Neural progenitor cell (in vitro differentiated cells): ENCODE measurements around the gene ATP5PF. TPM values are rescaled to one million over a fixed set of nuclear protein-coding genes. Genes with fewer than 3 reads are reported as not detected.
A peak's percentile ranks its signal among the peaks of the same experiment; 100 is the strongest.

ENCODE experiments used
- DNase-seq: peaks from one replicate; pipeline ENCODE4 v3.0.0-alpha.2; 2016; ENCODE audit warnings: low spot score
- H2AFZ ChIP-seq: fragments of 200-600 bp; sonication (generic); replicated peaks from 2 replicates; pipeline ENCODE4 v1.6.1; 2016; ENCODE audit warnings: antibody characterized with exemption
- H3F3A ChIP-seq: fragments of 200-600 bp; sonication (generic); 2 replicates; pipeline ENCODE4 v1.6.1; 2016; ENCODE audit warnings: antibody characterized with exemption, low read depth
- H3K27ac ChIP-seq: fragments of 200-600 bp; sonication (generic); 2 replicates; pipeline ENCODE4 v1.5.1; 2016; ENCODE audit warnings: mild to moderate bottlenecking
- H3K27me3 ChIP-seq: fragments of 200-600 bp; sonication (generic); 2 replicates; pipeline ENCODE4 v1.6.1; 2016; ENCODE audit warnings: mild to moderate bottlenecking, moderate library complexity
- H3K36me3 ChIP-seq: fragments of 200-600 bp; sonication (generic); 2 replicates; pipeline ENCODE4 v1.5.1; 2016
- H3K4me1 ChIP-seq: fragments of 200-600 bp; sonication (generic); 2 replicates; pipeline ENCODE4 v1.6.1; 2016; ENCODE audit warnings: mixed run types
- H3K4me2 ChIP-seq: fragments of 200-600 bp; sonication (generic); 2 replicates; pipeline ENCODE4 v1.6.1; 2016
- H3K4me3 ChIP-seq: fragments of 200-600 bp; sonication (generic); 2 replicates; pipeline ENCODE4 v1.5.1; 2016
- H3K79me2 ChIP-seq: fragments of 200-600 bp; sonication (generic); 2 replicates; pipeline ENCODE4 v1.6.1; 2016; ENCODE audit warnings: low read depth
- H3K9ac ChIP-seq: fragments of 200-600 bp; sonication (generic); 2 replicates; pipeline ENCODE4 v1.6.1; 2016
- H3K9me3 ChIP-seq: fragments of 200-600 bp; sonication (generic); 2 replicates; pipeline ENCODE4 v1.5.1; 2016; ENCODE audit warnings: low read depth
- H4K20me1 ChIP-seq: fragments of 200-600 bp; sonication (generic); 2 replicates; pipeline ENCODE4 v1.6.1; 2016; ENCODE audit warnings: low read depth
- H3K27ac Mint-ChIP-seq: 3 replicates; pipeline ENCODE4 v1.8.0; 2021; ENCODE audit warnings: mixed read lengths
- H3K27me3 Mint-ChIP-seq: 2 replicates; pipeline ENCODE4 v1.8.0; 2022; ENCODE audit warnings: low read depth, mild to moderate bottlenecking, inconsistent platforms, moderate library complexity, mixed read lengths; ENCODE audit not compliant: insufficient read depth
- H3K36me3 Mint-ChIP-seq: 3 replicates; pipeline ENCODE4 v1.8.0; 2021; ENCODE audit warnings: mixed read lengths
- H3K4me1 Mint-ChIP-seq: 3 replicates; pipeline ENCODE4 v1.8.0; 2021; ENCODE audit warnings: mixed read lengths
- H3K4me3 Mint-ChIP-seq: 3 replicates; pipeline ENCODE4 v1.8.0; 2021; ENCODE audit warnings: mild to moderate bottlenecking, moderate library complexity, mixed read lengths
- H3K9me3 Mint-ChIP-seq: 3 replicates; pipeline ENCODE4 v1.8.0; 2020; ENCODE audit warnings: mixed read lengths
- EZH2 ChIP-seq: fragments of 200-600 bp; sonication (generic); IDR thresholded peaks from 2 replicates; pipeline ENCODE4 v1.6.1; 2017; ENCODE audit warnings: antibody characterized with exemption, mild to moderate bottlenecking, moderate library complexity
- EZH2phosphoT487 ChIP-seq: fragments of 200-600 bp; sonication (generic); IDR thresholded peaks from 2 replicates; pipeline ENCODE4 v1.6.1; 2017; ENCODE audit warnings: antibody characterized with exemption
- total RNA-seq: library from RNA; depleted of rRNA; stranded (reverse); fragments of >200 nt; gene quantifications from 2 replicates; pipeline ENCODE4 v1.2.3, GENCODE V29; 2015; ENCODE audit warnings: low replicate concordance
- TF ChIP-seq, protein P1 (sequence below): fragments of 200-600 bp; sonication (generic); IDR thresholded peaks from 2 replicates; pipeline ENCODE4 v1.5.1; 2017; ENCODE audit warnings: antibody characterized with exemption, mild to moderate bottlenecking

ATP5PF gene
- total RNA-seq, 1 donor from 2014 or later: 156 TPM

DNA sequence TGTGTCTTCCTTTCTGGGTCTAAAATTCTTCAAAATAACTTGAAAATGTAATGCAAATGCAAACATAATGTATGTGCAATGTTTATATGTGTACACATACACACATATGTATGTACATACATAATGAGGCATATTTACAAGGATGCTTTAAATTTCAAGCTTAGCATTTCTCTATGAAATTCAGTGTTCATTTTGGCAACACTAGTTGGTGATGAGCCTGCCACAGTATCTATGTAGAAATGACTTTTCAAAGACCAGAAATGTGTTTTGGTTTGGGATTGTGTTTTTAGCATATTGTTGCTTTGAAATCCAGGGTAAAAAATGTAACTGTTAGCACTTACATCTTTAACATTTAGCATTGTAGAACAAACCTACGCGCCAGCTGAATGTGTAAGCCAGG is 10.2 kb upstream of the ATP5PF start:
- Histone ChIP-seq H4K20me1 (no peaks in the 10 kb centered on the region), H3K4me3 (no peak overlapping the region), H3F3A (no peaks in the 10 kb centered on the region), H2AFZ (no peak overlapping the region), H3K27ac (no peak overlapping the region), H3K9me3 (no peaks in the 10 kb centered on the region), H3K79me2 (peaks cover 23% of the 10 kb centered on the region), H3K27me3 (no peaks in the 10 kb centered on the region), H3K4me2 (no peak overlapping the region), H3K4me1 (no peaks in the 10 kb centered on the region), H3K9ac (peak overlapping the region; percentile 22), H3K36me3 (peaks cover 7% of the 10 kb centered on the region)
- Mint-ChIP-seq H3K27ac (no peak overlapping the region), H3K9me3 (no peaks in the 10 kb centered on the region), H3K4me3 (no peak overlapping the region), H3K27me3 (no peaks in the 10 kb centered on the region), H3K4me1 (no peaks in the 10 kb centered on the region), H3K36me3 (peaks cover 5% of the 10 kb centered on the region)
- DNase-seq: no peak
- TF ChIP-seq EZH2: no peak

DNA sequence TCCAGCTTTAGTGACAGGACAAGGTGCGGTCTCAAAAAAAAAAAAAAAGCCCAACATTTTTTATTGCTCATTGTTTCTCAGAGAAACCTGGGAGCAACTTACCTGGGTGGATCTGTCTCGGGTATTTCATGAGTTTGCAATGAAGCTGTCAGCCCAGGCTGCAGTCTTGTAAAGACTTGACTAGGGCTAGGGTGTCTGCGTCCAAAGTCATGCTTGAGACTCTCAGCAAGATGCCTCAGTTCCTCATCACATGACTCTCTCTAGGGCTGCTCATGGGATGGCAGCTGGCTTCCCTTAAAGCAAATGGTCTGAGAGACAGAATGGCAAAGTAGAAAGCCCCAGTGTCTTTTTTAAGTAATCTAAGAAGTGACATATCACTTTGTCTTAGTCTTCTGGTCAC is 8.2 kb upstream of the ATP5PF start:
- no peak overlapping the region for H2AFZ ChIP-seq
- no peak overlapping the region for H3K9ac ChIP-seq
- H3K4me3 Mint-ChIP-seq: no peak overlapping the region
- no peaks in the 10 kb centered on the region for H4K20me1 ChIP-seq
- no peak for TF ChIP-seq EZH2
- TF ChIP-seq, protein P1, sequence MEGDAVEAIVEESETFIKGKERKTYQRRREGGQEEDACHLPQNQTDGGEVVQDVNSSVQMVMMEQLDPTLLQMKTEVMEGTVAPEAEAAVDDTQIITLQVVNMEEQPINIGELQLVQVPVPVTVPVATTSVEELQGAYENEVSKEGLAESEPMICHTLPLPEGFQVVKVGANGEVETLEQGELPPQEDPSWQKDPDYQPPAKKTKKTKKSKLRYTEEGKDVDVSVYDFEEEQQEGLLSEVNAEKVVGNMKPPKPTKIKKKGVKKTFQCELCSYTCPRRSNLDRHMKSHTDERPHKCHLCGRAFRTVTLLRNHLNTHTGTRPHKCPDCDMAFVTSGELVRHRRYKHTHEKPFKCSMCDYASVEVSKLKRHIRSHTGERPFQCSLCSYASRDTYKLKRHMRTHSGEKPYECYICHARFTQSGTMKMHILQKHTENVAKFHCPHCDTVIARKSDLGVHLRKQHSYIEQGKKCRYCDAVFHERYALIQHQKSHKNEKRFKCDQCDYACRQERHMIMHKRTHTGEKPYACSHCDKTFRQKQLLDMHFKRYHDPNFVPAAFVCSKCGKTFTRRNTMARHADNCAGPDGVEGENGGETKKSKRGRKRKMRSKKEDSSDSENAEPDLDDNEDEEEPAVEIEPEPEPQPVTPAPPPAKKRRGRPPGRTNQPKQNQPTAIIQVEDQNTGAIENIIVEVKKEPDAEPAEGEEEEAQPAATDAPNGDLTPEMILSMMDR: no peak
- TF ChIP-seq EZH2phosphoT487: no peak
- H3F3A ChIP-seq: no peaks in the 10 kb centered on the region
- DNase-seq: no peak
- no peak overlapping the region for H3K27ac Mint-ChIP-seq
- H3K4me2 ChIP-seq: no peak overlapping the region
- H3K4me1 ChIP-seq: no peaks in the 10 kb centered on the region
- peaks cover 43% of the 10 kb centered on the region for H3K79me2 ChIP-seq
- H3K9me3 Mint-ChIP-seq: no peaks in the 10 kb centered on the region
- H3K27me3 Mint-ChIP-seq: no peaks in the 10 kb centered on the region
- no peak overlapping the region for H3K27ac ChIP-seq
- H3K36me3 Mint-ChIP-seq: peaks cover 4% of the 10 kb centered on the region
- H3K4me1 Mint-ChIP-seq: peaks cover 4% of the 10 kb centered on the region
- no peaks in the 10 kb centered on the region for H3K9me3 ChIP-seq
- H3K36me3 ChIP-seq: peaks cover 7% of the 10 kb centered on the region
- no peak overlapping the region for H3K4me3 ChIP-seq
- no peaks in the 10 kb centered on the region for H3K27me3 ChIP-seq

GRCh38 chr21:25737421-25737820 is 2.7 kb upstream of the ATP5PF start:
- Histone ChIP-seq H3K79me2 (peaks cover 82% of the 10 kb centered on the region), H2AFZ (no peak overlapping the region), H3K36me3 (no peaks in the 10 kb centered on the region), H3K27ac (no peak overlapping the region), H3K4me2 (peak overlapping the region; percentile 100), H3K27me3 (no peaks in the 10 kb centered on the region), H3F3A (peaks cover 26% of the 10 kb centered on the region), H4K20me1 (peaks cover 12% of the 10 kb centered on the region), H3K9me3 (no peaks in the 10 kb centered on the region), H3K4me1 (peaks cover 13% of the 10 kb centered on the region), H3K9ac (no peak overlapping the region), H3K4me3 (peak overlapping the region; percentile 97)
- Mint-ChIP-seq H3K9me3 (no peaks in the 10 kb centered on the region), H3K27me3 (peaks cover 5% of the 10 kb centered on the region), H3K4me3 (peak overlapping the region; percentile 100), H3K36me3 (peaks cover 4% of the 10 kb centered on the region), H3K4me1 (peaks cover 30% of the 10 kb centered on the region), H3K27ac (no peak overlapping the region)
- TF ChIP-seq, protein P1: no peak
- TF ChIP-seq EZH2phosphoT487 (no peak), EZH2 (no peak)
- DNase-seq: no peak

DNA sequence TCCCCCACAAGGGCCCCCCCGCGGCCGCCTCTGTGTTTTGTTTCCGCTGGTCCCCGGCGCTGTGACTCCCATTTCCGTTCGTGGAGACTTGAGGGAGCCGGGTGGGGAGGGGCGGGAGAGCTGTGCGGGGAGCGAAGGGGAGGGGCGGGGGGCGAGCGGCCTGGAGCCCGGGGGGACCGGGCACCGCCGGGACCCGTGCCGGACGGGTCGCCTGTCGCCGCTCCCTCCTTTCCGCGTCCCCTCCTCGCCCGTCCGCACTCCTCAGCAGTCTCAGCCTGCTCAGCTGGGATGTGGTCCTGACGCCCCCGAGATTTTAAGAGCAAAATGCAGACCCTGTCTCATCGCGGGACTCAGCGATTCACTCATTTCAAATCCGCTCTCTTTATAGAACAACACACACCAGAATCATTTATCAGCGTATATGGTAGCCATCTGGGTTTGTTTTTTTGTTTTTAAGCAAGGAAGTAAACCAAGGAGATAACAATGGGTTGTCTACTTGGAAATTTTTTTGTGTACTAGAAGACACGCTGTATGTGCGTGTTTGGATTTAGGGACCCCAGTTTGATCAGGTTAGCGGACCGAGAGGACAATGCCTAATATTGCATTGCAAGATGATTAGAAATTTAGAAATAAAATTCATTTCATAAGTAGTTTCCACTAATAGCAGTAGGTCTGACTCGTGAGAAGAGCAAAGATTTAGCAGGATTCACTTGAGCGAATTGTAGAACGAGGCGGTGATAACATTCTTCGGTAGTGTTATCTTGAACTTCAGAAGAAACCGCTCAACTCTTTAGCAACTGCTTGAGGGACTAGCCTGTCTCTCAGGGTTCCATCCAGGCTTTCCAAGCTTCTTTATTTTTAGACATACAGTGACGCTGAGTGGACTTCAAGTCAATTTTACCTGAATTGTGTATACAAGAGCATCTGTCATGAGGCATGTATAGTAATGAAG is 1.2 kb upstream of the ATP5PF start:
- Histone ChIP-seq H3F3A (peaks cover 26% of the 10 kb centered on the region), H3K9me3 (no peaks in the 10 kb centered on the region), H3K4me2 (peak overlapping the region; percentile 100), H3K79me2 (peaks cover 89% of the 10 kb centered on the region), H3K36me3 (no peaks in the 10 kb centered on the region), H3K4me3 (peak overlapping the region; percentile 97), H3K27ac (peak overlapping the region; percentile 100), H3K27me3 (no peaks in the 10 kb centered on the region), H3K9ac (peak overlapping the region; percentile 99), H3K4me1 (peaks cover 13% of the 10 kb centered on the region), H2AFZ (peak overlapping the region; percentile 97), H4K20me1 (peaks cover 20% of the 10 kb centered on the region)
- DNase-seq: peak; percentile 86
- no peak for TF ChIP-seq EZH2
- no peak for TF ChIP-seq EZH2phosphoT487
- TF ChIP-seq, protein P1: no peak
- Mint-ChIP-seq H3K36me3 (no peaks in the 10 kb centered on the region), H3K27me3 (peaks cover 5% of the 10 kb centered on the region), H3K4me1 (peaks cover 30% of the 10 kb centered on the region), H3K27ac (peak overlapping the region; percentile 98), H3K4me3 (peak overlapping the region; percentile 100), H3K9me3 (no peaks in the 10 kb centered on the region)
